ENCODE data around the gene CRMP1.

DNA sequence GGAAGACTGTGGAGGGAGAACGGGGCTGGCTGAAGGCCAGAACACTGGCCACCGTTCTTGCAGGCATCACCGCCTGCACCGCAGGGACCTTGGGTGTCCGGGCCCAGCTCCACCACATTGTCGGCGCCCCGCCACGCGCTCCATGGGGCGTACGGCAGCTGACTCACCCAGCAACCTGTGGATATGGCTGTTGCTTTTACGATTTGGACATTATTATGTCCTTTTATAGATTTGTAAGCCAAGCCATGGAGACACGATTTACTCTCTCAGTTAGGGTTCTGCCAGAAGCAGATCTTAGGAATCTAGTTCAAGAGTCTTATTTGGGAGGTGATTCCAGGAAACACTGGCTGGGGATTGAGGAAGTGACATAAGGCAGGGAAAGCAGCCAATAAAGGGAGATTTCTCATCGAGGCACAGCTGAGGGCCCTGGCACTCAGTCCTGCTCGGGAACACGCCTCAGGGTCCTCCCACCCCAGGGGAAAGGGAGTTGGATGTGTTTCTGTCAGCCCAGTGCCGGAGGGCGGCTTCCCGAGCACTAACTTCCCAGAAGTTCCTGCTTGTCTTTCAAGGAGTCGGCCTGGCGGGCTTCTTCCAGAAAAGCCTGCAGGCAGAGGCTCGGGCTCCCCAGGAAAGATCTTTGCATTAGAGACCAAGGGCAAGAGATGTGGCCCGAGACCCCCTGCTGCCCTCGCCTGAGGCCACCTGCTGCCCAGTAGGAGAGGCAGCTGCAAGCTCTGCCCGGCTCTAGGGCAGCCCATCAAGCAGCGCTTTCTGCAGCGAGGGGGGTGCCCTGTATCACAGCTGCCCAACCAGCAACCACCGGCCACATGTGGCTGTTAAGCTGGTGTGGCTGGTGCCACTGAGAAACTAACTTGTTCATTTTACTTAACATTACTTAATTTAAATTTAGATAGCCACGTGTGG, 52.9 kb downstream of the CRMP1 start:
- TF ChIP-seq, protein P1, sequence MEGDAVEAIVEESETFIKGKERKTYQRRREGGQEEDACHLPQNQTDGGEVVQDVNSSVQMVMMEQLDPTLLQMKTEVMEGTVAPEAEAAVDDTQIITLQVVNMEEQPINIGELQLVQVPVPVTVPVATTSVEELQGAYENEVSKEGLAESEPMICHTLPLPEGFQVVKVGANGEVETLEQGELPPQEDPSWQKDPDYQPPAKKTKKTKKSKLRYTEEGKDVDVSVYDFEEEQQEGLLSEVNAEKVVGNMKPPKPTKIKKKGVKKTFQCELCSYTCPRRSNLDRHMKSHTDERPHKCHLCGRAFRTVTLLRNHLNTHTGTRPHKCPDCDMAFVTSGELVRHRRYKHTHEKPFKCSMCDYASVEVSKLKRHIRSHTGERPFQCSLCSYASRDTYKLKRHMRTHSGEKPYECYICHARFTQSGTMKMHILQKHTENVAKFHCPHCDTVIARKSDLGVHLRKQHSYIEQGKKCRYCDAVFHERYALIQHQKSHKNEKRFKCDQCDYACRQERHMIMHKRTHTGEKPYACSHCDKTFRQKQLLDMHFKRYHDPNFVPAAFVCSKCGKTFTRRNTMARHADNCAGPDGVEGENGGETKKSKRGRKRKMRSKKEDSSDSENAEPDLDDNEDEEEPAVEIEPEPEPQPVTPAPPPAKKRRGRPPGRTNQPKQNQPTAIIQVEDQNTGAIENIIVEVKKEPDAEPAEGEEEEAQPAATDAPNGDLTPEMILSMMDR (IDR thresholded peaks at IDR 0.05), result no peak
- no peak for TF ChIP-seq POLR2A (IDR thresholded peaks at IDR 0.05)

Measured in adrenal gland (tissue), 5 donors.